ENCODE measurements around the gene NUP62.
"Not testable (repeated sequence)": the region's sequence is repeated elsewhere in the genome, so short reads cannot be mapped to it uniquely, and the experiment has no call there.

NUP62 gene, protein sequence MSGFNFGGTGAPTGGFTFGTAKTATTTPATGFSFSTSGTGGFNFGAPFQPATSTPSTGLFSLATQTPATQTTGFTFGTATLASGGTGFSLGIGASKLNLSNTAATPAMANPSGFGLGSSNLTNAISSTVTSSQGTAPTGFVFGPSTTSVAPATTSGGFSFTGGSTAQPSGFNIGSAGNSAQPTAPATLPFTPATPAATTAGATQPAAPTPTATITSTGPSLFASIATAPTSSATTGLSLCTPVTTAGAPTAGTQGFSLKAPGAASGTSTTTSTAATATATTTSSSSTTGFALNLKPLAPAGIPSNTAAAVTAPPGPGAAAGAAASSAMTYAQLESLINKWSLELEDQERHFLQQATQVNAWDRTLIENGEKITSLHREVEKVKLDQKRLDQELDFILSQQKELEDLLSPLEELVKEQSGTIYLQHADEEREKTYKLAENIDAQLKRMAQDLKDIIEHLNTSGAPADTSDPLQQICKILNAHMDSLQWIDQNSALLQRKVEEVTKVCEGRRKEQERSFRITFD

DNA sequence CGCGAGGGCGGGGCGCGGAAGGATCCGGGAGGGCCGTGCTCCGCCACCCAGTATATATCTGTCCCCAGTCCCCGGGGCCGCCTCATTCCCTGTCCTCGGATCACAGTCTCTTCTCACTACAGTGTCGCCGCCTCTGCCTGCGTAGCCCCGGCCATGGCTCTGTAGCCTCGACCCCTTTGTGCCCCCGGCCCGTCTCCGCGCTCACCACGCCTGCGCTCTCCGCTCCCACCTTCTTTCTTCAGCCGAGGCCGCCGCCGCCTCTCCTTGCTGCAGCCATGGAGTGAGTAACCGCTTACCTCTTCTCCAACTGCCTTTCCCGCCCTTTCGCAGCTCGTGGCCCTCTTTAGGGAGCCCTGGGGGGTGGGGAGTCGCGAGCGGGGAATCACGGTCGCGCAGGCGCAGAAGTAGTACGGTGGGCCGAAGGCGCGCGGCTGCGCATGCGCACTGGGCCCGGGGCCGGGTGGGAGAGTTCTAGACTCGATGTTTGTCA lies at the start of gene NUP62, which contains the start of gene ATF5:
Gene NUP62 (minus strand): TSS at position 384 of the 490 bp plus-strand sequence. CDS start 19,697 bp downstream, outside the sequence.
Gene ATF5 (plus strand): TSS at position 85 of the 490 bp plus-strand sequence. CDS start 1,646 bp downstream, outside the sequence.
- DNase-seq, result peak; percentile 87

DNA sequence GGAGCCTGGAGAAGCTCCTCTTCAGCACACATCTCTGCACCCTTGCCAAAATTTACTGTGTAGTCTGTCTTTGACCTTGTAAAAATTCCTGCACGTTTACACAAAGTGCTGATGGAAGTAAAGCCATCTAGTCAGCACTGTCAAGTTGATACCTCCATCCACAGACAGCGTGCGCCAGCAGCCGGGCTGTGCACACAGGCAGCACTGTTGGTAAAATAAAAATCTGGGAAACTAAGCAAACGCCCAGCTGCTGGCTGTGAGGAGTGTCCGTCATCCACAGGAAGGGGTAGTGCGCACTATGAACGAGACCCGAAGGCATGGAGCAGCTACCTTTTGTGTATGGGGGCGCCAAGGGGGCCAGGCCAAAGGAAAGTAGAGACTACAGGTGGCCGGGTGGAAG lies 49.0 kb upstream of the NUP62 start:
- DNase-seq, result no peak

DNA sequence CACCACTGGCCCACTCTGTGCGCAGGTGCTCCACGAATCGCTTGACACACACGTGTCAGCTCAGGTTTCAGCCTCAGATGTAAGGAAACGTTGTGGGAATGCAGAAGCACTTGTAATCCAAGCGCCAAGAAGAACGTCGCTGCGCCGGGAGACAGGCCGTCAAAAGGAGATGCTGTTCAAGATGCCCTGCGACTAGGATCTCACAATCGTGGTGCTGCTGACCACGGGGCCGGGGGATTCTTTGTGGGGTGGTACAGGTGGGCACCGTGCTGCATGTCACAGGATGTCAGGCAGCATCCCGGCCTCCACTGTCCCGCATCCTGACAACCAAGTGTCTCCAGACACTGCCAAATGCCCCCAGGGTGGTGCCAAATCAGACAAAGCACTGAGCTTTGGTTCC lies 48.6 kb upstream of the NUP62 start:
- no peak for DNase-seq

DNA sequence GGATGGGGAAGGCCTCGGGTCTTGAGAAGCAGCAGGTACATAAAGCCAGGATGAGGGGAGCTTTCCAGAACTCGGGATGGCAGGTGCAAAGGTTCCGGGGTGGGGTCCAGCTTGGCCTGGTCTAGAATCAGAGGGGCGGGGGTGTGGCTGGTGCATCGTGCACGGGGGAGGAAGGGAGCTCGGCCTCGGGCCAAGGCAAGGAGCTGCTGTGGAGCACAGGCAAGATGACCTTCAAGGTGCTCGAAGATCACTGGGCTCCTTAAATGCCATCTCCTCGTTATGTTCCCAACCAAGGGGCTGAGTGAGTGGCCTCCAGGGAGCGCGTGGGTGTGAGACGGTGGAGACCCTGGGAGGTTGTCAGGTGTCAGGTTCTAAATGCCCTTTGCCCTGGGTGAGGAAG lies 47.8 kb upstream of the NUP62 start:
- DNase-seq, result no peak

DNA sequence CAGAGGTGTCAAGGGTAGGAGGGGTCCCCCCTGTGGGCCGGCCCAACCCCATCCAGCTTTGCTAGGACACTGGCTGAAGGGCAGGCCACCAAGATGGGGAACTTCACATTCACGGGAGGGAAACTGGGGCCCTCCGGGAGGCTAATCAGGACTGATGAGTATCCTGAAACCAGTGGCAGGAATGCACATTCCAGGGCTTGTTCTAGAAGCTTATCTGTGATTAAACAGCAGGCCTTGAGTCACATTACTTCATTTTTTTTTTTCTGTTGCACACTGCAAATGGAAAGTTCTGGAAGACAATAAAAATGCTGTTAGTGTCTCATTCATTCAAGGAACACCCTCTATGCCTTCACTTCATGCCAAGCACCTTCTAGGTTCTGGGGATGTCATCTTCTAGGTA lies 47.2 kb upstream of the NUP62 start:
- DNase-seq, result no peak

DNA sequence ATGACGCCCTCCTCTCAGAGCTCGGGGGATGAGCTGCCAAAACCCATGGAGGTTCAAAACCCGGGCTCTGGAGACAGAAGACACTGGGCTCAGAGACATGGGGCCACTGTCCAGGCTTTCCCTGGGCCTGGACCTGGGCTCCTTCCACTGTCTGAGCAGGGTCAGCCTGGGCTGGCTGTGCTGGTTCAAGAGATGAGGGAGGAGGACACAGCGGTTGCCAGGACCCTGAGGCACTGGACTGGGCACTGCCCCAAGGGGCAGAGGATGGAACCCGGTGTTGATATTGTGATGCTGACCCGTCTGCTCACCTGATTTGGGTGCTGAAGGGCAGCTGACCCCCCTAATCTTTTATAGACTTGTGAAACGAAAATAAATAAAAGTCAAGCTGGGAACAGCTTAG lies 45.7 kb upstream of the NUP62 start:
- DNase-seq, result no peak

DNA sequence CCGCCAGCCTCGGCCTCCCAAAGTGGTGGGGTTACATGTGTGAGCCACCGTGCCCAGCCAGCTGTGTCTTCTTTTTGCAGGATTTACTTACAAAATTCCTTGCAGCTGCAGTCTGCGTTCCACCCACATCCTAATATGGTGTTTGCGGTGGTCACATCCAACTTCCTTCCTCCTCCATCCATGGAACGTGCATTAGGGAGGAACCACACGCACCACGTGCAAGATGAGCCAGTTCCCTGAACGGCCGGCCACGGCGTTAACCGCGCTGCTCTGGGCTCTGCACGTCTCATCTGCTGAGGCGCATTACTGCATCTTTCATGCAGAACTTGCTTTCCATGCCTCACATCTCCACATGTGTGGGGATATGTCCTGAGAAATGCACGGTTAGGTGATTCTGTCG lies 44.7 kb upstream of the NUP62 start:
- no peak for DNase-seq

DNA sequence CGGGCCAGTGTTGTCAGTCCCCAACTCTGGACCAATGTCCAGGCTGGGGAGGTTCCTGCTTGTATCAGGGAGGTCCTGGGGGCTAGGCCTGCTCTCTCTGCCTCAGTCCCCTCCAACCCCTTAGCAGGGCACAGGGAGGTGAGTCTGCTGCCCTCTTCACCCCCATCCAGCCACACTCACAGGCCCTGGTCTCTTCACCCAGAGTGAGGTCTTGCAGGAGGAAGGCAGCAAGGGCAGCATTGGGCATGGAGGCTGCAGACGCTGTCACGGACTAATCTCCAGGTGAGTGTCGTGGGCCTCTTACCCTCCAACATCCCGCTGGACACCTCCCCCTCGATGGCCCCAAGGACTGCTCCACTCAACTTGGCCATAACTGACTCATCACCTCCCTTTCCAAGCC lies 43.5 kb upstream of the NUP62 start:
- no peak for DNase-seq

DNA sequence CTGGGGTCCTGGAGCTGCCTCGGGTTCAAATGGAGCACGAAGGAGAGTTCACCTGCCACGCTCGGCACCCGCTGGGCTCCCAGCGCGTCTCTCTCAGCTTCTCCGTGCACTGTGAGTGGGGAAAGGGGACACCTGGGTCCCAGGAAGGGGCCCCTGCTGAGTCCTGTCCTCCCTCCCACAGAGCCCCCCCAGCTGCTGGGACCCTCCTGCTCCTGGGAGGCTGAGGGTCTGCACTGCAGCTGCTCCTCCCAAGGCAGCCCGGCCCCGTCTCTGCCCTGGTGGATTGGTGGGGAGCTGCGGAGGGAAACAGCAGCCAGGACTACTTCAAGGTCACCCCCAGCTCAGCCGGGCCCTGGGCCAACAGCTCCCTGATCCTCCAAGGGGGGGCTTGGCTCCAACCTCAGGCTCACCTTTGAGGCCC lies 42.7 kb upstream of the NUP62 start:
- DNase-seq, result no peak

DNA sequence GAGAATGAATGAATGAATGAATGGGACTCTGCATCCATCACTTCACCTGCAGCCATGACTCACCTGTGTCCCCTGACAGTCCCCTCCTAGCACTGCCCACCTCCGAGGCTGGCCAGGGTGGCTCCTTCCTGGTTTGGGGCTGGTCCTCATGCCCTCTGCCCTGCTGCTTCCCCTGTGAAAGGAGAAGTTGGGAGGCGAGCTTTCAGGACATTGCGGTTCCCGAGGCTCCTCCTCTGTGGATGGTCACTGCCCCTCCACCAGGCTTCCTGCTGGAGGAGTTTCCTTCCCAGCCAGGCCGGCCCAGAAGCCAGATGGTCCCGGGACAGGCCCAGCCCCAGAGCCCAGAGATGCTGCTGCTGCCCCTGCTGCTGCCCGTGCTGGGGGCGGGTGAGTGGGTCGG lies 40.1 kb upstream of the NUP62 start:
- not testable (repeated sequence) for DNase-seq

DNA sequence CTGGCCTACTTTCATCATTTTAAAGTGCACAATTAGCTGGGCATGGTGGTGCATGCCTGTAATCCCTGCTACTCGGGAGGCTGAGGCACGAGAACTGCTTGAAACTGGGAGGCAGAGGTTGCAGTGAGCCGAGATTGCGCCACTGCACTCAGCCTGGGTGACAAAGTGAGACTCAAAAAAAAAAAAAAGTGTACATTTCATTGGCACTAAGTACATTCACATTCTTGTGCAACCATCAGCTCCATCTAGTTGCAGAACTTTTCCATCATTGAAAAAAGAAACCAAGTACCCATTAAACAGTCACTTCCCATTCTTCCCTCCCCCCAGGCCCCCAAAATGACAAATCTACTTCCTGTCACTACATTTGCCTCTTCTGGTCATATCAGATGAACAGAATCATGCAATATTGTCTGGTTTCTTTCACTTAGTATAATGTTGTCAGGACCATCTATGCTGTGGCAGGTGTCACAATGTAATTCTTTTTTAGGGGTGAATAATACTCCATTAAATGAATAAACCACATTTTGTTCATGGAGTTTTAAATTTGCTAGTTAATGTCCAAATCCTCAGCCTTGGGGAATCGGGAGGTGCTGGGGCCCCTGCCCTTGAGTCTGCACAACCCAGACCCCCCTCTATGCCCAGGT lies 39.1 kb upstream of the NUP62 start:
- no peak for DNase-seq

DNA sequence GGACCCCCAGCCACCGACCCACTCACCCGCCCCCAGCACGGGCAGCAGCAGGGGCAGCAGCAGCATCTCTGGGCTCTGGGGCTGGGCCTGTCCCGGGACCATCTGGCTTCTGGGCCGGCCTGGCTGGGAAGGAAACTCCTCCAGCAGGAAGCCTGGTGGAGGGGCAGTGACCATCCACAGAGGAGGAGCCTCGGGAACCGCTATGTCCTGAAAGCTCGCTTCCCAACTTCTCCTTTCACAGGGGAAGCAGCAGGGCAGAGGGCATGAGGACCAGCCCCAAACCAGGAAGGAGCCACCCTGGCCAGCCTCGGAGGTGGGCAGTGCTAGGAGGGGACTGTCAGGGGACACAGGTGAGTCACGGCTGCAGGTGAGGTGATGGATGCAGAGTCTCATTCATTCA lies 31.7 kb upstream of the NUP62 start, which contains the start of gene SIGLEC11:
Gene SIGLEC11 (minus strand): TSS at position 193 of the 400 bp plus-strand sequence. CDS start 91 bp downstream, at position 102.
- DNase-seq, result not testable (repeated sequence)

DNA sequence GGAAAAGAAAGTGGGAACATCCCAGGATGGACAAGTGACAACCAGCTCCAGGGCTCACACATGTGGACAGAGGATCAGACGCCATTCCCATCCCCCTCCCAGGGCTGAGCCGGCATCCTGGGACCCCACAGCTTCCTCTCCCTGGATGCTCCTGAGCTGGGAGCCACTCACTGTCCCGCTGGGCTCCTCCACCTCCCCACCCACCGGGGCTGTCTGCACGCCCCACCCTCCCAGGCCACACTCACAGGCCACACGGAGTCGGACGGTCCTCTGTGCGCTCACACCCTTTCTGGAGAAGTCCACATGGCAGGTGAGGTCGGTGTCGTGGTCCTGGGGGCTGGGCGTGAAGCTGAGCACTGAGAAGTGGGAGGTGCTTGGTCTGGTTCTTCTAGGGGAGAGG lies 30.6 kb upstream of the NUP62 start:
- not testable (repeated sequence) for DNase-seq

DNA sequence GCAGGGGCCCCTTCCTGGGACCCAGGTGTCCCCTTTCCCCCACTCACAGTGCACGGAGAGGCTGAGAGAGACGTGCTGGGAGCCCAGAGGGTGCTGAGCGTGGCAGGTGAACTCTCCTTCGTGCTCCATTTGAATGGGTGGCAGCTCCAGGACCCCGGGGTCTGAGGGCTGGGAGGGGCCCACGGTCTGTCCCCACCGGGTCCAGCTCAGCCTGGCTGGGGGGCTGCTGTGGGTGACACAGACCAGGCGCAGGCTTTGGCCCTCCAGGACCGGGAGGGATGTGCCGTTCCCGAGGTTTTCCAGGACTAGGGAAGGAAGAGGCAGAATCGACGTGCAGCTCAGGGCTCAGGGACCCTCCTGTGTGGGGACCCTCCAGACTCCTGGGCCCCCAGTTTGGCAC lies 29.3 kb upstream of the NUP62 start:
- not testable (repeated sequence) for DNase-seq

DNA sequence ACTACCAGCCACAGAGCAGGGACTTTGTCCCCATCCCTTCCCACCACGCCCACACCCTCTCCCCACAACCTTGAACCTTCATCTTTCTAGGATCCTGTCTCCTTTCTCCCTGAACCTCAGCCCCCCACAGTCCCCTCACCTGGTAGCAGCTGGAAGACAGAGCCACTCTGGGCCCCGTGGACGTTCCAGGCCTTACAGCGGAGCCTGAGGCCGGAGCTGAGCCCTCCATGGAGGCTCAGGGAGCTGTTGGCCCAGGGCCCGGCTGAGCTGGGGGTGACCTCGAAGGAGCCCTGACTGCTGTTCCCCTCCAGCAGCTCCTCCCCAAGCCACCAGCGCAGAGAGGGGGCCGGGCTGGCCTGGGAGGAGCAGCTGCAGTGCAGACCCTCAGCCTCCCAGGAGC lies 28.8 kb upstream of the NUP62 start:
- not testable (repeated sequence) for DNase-seq

DNA sequence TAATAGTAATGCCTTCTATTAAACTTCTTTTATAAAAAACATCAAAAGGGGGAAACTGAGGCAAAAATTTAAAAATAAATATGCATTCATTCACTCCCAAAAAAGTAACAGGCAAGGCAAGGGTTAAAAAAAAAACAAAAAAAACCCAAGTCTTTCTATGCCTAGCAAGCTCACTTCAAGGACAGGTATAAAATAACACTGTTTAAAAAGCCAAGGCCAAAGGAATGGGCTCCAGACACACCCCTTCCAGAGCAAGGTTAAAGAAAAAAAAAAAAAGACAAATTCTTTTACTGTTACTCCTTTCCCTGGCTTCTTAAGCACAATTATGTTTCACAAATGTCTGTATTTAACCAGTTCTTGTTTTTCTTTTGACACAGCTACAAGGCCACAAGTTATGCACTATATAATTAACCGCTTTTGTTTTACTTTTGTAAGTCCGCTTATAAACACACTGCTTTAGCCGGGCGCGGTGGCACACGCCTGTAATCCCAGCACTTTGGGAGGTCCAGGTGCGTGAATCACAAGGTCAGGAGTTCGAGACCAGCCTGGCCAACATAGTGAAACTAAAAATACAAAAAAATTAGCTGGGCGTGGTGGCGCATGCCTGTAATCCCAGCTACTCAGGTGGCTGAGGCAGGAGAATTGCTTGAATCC lies 28.1 kb upstream of the NUP62 start:
- DNase-seq, result no peak

DNA sequence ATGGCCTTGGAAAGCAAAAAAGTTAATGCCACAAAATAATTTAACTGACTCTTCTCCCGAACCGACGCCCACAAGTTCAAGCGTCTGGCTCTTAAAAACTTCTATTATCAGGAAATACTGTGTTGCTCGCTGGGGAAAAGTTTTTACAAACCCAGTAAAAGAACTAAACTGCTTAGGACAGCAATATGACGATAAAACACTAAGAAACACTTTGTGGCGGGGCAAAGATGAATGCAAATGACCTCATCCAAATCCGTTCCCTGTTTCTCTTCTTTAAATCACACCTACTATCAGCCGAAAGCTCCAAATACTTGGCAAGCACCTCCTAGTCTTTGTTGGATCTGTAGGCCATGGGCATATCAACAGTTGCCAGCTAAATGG lies 26.8 kb upstream of the NUP62 start:
- no peak for DNase-seq

DNA sequence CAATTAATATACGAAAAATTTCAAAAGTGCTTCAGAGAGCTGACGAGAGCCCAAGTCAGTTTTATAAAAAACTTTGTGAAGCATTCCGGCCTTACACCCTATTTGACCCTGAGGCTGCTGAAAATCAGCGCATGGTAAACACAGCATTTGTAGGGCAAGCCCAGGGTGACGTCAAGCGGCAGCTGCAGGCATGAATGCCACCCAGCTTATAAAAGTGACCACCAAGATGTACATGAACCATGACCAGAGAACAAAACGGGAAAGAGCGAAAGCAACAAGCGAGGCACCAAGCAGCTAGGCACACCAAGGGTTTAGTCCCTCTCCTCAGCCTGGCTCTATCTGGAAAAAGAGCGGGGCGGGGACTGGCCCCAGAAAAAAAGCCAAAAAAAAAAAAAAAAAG lies 25.6 kb upstream of the NUP62 start:
- no peak for DNase-seq

DNA sequence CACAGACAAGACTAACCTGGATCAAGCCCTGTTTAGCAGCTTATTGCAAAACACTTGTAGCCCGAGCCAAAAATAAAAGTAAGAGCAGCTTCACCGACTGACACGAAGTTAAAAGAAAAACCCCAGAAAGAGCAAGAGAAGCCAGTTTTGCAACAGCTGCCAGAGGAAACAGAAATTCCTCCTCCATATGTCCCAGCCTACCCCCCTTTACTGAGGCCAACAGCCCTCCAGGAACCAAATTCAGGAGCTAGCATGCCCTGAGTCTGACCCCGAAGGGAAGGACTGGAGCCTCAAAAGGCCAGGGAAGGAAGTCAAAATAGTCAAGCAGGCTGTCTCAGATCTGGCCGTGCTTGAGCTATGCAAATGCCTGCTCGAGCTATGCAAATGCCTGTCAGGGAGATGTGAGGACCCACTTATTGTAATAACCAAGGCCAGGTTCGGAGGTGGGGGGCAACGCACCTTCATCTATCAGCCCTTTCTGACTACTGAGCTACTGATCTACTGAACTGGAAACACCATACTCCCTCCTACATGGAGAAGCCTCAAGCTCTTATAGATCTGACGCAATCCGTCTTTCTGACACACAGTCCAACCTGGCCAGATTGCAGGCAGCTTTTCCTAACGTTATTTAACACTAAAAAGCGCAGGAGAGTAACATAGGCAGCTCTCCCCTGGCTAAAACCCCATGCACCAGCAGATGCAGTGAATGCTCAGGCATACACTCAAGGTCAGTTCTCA lies 25.0 kb upstream of the NUP62 start:
- peak; percentile 15 for DNase-seq

DNA sequence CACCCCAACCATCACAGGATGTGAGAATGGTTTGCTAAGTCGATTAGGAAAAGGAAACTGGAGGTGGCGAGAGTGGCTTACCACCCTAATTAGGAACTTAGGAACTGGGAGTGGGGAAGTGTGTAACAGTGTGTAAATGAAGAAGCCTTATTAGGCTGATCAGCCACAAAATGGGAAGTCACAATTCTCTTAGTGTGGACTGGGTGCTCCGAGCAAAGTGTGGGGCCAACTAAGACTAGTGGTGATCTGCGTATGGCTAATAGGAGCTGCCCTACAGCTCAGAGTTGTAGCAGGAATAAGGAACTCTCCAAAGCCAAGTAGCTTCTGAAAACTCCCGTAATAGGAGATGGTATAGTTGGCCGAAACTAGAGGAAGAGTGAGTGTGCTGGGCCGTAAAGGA lies 24.1 kb upstream of the NUP62 start:
- DNase-seq, result no peak

DNA sequence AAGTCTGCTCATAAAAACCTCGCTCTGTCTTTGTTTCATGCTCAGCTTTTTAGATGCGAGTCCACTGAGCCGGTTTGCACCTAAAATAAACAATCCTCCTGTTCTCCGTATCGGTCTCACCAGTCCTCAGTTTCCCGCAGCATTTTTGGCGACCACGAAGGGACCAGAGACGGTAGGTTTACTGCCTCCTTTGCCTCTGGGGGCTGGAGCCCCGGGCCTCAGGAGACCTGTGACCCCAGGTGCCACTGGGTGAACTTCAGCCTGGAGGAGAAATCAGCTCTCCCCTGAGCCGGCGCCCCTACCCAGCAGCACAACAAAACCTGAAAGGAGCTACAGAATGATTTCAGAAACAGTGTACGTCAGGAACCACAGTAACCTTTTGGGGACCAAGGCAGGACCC lies 23.6 kb upstream of the NUP62 start:
- DNase-seq, result no peak

DNA sequence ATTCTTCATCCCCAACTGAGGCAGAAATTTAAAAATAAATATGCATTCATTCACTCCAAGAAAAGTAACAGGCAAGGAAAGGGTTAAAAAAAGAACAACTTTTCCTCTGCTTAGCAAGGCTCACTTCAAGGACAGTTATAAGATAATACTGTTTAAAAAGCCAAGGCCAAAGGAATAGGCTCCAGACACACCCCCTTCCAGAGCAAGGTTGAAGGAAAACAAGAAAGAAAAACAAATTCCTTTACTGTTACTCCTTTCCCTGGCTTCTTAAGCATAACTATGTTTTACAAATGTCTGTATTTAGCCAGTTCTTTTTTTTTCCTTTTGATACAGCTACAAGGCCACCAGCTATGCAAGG lies 23.2 kb upstream of the NUP62 start:
- DNase-seq, result no peak
